Lower lobe of right lung (tissue), 2 donors: ENCODE data around the gene CCDC142. TPM values are rescaled to one million over a fixed set of nuclear protein-coding genes. Genes with fewer than 3 reads are reported as not detected.
"Not testable (repeated sequence)": the region's sequence is repeated elsewhere in the genome, so short reads cannot be mapped to it uniquely, and the experiment has no call there.

ENCODE experiments used
- ATAC-seq, 2 donors: fragments of 200-7000 bp; cut with Tn5 transposase; one replicate each; pipeline ENCODE4 v1.9.1; 2020 to 2022; ENCODE audit warnings: mild to moderate bottlenecking in 2 of 2, moderate library complexity in 2 of 2
- DNase-seq: peaks from one replicate; pipeline ENCODE4 v3.0.0-alpha.2; 2020
- H3K27ac ChIP-seq: fragments of 200-600 bp; one replicate; pipeline ENCODE4 v1.8.0; 2022
- H3K27me3 ChIP-seq: fragments of 200-600 bp; one replicate; pipeline ENCODE4 v1.8.0; 2022; ENCODE audit warnings: low read depth
- H3K36me3 ChIP-seq: fragments of 200-600 bp; one replicate; pipeline ENCODE4 v1.8.0; 2022; ENCODE audit warnings: mild to moderate bottlenecking
- H3K4me1 ChIP-seq: fragments of 200-600 bp; one replicate; pipeline ENCODE4 v1.8.0; 2022
- H3K4me3 ChIP-seq: fragments of 200-600 bp; one replicate; pipeline ENCODE4 v1.8.0; 2022; ENCODE audit warnings: mild to moderate bottlenecking
- H3K9me3 ChIP-seq: fragments of 200-600 bp; one replicate; pipeline ENCODE4 v1.8.0; 2022
- CTCF ChIP-seq: fragments of 200-600 bp; IDR thresholded peaks from one replicate; pipeline ENCODE4 v1.8.0; 2022; ENCODE audit warnings: antibody characterized with exemption, mild to moderate bottlenecking
- intact Hi-C: fragments of 100-400 bp; cut with DNase I; formaldehyde crosslinking; loops from one replicate; pipeline ENCODE4 v1.11.0; 2022
- total RNA-seq: library from RNA; stranded (reverse); fragmentation: NEBNext Ultra II Directional; extraction: Animal tissue kit (Norgen Biotek cat#: 25700); gene quantifications from one replicate; pipeline ENCODE4 v1.2.1, GENCODE V29; 2021
- donor health status: DM: no; HTN: yes; CAD: no; lungs with severe emphysema.

Gene CCDC142
- total RNA-seq, 1 donor from 2014 or later, result 20.2 TPM

- Histone ChIP-seq H3K9me3 (no peaks in the 10 kb centered on the region), H3K36me3 (peaks cover 24% of the 10 kb centered on the region), H3K4me1 (peaks cover 37% of the 10 kb centered on the region), H3K4me3 (no peak overlapping the region), H3K27me3 (no peaks in the 10 kb centered on the region), H3K27ac (no peak overlapping the region)
- ATAC-seq (no peak), DNase-seq (no peak)
- intact Hi-C loops, result no loop called here
- no peak for TF ChIP-seq CTCF
Measured at GRCh38 chr2:74462054-74462785, 20.6 kb downstream of the CCDC142 start.

- Histone ChIP-seq H3K36me3 (peaks cover 24% of the 10 kb centered on the region), H3K4me3 (no peak overlapping the region), H3K27me3 (no peaks in the 10 kb centered on the region), H3K4me1 (peaks cover 45% of the 10 kb centered on the region), H3K9me3 (no peaks in the 10 kb centered on the region), H3K27ac (no peak overlapping the region)
- no peak for DNase-seq
- TF ChIP-seq CTCF, result no peak
- ATAC-seq, result no peak
- intact Hi-C loops, result no loop called here
Measured at GRCh38 chr2:74461187-74462053, 21.4 kb downstream of the CCDC142 start.

- H3K27me3 ChIP-seq, H3K27ac ChIP-seq, H3K9me3 ChIP-seq, intact Hi-C loops, H3K4me3 ChIP-seq, DNase-seq, ATAC-seq: not testable (repeated sequence)
- Histone ChIP-seq H3K36me3 (peaks cover 24% of the 10 kb centered on the region), H3K4me1 (peaks cover 51% of the 10 kb centered on the region)
Measured at GRCh38 chr2:74460187-74460586, 22.6 kb downstream of the CCDC142 start.

GRCh38 chr2:74459503-74460118 is 23.2 kb downstream of the CCDC142 start:
- H3K36me3 ChIP-seq, result peaks cover 24% of the 10 kb centered on the region
- intact Hi-C loops, H3K27ac ChIP-seq, H3K4me3 ChIP-seq, H3K27me3 ChIP-seq, H3K9me3 ChIP-seq, DNase-seq, ATAC-seq: not testable (repeated sequence)
- peaks cover 51% of the 10 kb centered on the region for H3K4me1 ChIP-seq

- ATAC-seq, result no peak
- Histone ChIP-seq H3K9me3 (no peaks in the 10 kb centered on the region), H3K4me3 (peak overlapping the region; percentile 74), H3K4me1 (peaks cover 44% of the 10 kb centered on the region), H3K36me3 (peaks cover 24% of the 10 kb centered on the region), H3K27ac (peak overlapping the region; percentile 81), H3K27me3 (no peaks in the 10 kb centered on the region)
- intact Hi-C loops, result no loop called here
- DNase-seq, result no peak
- TF ChIP-seq CTCF, result no peak
Measured at GRCh38 chr2:74458938-74459363, 23.8 kb downstream of the CCDC142 start.

GRCh38 chr2:74458132-74458937 is 24.5 kb downstream of the CCDC142 start, which contains the start of gene WBP1:
Gene WBP1 (plus strand): TSS chr2:74458438. CDS start chr2:74458603, 165 bp downstream.
- intact Hi-C loops, result no loop called here
- peak within 1 kb of the TSS; percentile 74 for H3K4me3 ChIP-seq
- H3K27me3 ChIP-seq, result no peaks in the 10 kb centered on the region
- peak within 1 kb of the TSS; percentile 97 for H3K27ac ChIP-seq
- DNase-seq, result peak; percentile 100
- TF ChIP-seq CTCF, result no peak
- no peaks in the 10 kb centered on the region for H3K9me3 ChIP-seq
- H3K36me3 ChIP-seq, result peaks cover 24% of the 10 kb centered on the region
- ATAC-seq, result peak; percentile 95 to 96
- peaks cover 38% of the 10 kb centered on the region for H3K4me1 ChIP-seq
